ENCODE data around the gene MVB12B.

The MVB12B gene

DNA sequence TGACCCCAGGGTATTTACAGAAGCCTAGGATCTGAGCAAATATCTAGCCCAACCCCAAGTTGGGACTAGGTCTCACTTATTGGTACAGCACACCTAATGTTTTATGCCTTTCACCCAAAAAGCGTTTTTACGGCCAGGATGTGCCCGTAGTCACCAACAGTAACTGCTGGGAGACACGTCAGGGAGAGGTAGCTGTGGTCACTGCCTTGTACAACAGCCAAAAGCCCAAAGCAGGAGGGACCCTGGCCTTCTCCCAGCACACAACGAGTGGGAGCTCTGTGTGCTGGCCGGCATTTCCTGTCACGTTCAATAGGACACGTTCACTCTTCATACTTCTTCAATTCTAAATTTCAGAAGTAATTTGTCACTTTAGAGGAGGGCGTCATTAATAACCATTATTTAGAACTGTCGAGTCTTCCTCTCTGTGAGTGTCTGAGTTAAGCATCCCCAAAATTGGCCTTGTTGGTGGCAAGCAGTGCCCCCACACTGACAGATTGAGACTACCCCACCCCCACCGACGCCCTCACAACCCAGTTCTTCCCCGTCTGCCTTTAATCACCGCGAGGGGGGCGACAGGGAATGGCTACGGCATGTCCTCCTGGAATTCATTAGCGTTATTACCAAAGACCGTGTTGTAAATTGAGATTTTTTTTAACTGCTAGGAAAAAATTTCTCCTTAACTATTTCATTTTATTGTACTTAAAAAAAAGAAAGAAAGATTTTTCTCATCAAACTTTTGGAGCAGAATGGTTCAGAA lies 80.7 kb downstream of the MVB12B start:
- DNase-seq (ENCODE audit: low read depth in 2 of 2), result no peak

DNA sequence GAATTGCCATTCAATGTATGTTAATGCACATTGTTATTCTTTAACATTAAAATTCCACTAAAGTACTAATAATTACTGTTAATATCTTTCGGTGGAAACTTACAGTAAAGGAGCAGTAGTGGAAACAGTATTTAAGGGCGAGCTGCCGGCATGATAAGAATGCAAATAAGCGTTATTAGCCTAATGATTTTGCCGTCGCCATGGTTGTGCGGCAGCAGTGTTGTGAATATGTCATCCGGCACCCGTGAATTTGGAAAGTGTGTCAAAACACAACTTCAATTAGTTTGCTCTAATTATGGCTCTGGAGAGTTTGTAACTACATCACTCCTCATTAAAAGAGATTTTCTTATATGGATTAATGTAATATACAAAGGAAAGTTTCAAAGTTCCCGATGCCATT lies 81.4 kb downstream of the MVB12B start:
- DNase-seq (ENCODE audit: low read depth in 2 of 2), result no peak

- DNase-seq (ENCODE audit: low read depth in 2 of 2), result no peak
These were observed 83.6 kb downstream of the MVB12B start for GRCh38 chr9:126410229-126410628.

GRCh38 chr9:126411225-126411947 lies 84.8 kb downstream of the MVB12B start:
- no peak for DNase-seq (ENCODE audit: low read depth in 2 of 2)

- DNase-seq (ENCODE audit: low read depth in 2 of 2), result no peak
These were observed 85.3 kb downstream of the MVB12B start for GRCh38 chr9:126411948-126412284.

DNA sequence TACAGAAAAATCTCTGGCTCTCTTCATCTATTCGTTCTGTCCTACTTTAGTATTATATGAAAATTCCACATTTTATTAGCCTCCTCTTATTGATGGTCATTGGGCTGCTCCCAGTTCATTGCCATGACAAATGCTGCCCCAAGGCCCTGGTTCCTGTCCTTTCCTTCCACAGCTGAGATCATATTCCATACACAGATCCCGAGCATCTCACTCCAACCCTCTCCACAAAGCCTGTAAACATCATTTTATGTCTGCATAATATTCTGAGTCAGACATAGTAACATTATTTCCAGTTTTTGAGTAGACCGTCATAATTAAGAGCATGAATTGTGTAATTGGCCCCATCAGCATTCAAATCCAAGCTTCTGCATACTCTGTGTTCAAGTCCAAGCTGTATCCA lies 86.3 kb downstream of the MVB12B start:
- DNase-seq (ENCODE audit: low read depth in 2 of 2), result no peak

- DNase-seq (ENCODE audit: low read depth in 2 of 2), result no peak
These were observed 86.9 kb downstream of the MVB12B start for GRCh38 chr9:126413391-126414068.

- DNase-seq (ENCODE audit: low read depth in 2 of 2), result no peak
These were observed 89.2 kb downstream of the MVB12B start for GRCh38 chr9:126415741-126416370.

- no peak for DNase-seq (ENCODE audit: low read depth in 2 of 2)
These were observed 90.4 kb downstream of the MVB12B start for GRCh38 chr9:126417043-126417442.

DNA sequence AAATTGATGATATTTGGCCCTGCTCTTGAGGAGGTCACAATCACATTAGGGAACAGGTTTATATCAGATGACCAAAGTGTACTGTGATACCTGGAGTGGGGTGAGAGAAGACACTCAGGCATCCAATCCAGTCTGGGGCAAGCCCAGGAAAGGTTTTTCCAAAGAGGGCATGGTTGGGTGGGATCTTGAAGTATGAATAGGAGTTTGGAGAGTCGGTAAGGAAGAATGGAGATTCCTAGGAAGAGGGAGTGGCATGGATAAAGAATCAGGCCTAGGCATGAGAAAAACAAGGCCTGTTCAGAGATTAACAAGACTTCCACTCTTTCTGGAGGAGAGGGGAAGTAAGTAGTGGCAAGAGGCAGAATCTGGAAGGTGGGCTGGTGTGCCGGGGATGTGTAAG lies 91.1 kb downstream of the MVB12B start:
- no peak for DNase-seq (ENCODE audit: low read depth in 2 of 2)

DNA sequence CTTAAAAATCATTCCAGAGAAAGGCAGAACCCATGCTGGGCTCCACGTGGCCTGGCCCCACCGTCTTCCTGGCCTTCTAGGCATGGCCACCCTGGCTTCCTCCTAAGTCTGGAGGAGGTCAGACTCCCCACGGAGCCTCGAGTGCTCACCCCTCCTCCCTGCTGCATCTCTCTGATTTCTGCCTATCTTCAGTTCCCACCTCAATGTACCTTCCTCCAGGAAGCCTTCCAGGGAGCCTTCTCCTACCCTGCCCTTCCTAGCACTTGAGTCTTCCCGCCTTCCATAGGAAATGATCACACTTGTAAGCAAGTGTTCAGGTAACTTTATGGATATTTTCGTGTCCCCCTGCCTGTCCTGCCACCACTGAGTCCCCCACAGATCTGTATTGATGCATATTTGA lies 92.0 kb downstream of the MVB12B start:
- DNase-seq (ENCODE audit: low read depth in 2 of 2), result no peak

- DNase-seq (ENCODE audit: low read depth in 2 of 2), result no peak
These were observed 92.8 kb downstream of the MVB12B start for GRCh38 chr9:126419475-126419874.

DNA sequence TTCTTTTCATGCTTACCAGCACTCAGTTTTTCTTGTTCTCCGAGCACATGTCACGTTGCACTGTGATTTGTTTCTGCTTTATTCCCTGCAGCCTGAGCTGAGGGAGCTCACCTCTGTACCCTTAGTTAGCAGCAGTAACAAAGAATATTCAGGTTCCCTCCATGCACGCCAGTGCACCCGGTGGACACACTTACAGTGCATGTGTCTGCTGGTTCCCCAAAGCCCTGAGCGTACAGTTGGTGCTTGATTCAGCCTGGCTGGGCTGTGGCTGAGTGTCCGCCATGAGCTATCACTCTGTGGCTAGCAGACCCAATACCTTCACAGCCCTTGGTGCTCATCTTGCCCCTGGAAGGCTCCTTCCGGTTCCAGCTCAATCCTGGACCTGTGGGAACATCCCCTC lies 93.5 kb downstream of the MVB12B start:
- DNase-seq (ENCODE audit: low read depth in 2 of 2), result no peak

DNA sequence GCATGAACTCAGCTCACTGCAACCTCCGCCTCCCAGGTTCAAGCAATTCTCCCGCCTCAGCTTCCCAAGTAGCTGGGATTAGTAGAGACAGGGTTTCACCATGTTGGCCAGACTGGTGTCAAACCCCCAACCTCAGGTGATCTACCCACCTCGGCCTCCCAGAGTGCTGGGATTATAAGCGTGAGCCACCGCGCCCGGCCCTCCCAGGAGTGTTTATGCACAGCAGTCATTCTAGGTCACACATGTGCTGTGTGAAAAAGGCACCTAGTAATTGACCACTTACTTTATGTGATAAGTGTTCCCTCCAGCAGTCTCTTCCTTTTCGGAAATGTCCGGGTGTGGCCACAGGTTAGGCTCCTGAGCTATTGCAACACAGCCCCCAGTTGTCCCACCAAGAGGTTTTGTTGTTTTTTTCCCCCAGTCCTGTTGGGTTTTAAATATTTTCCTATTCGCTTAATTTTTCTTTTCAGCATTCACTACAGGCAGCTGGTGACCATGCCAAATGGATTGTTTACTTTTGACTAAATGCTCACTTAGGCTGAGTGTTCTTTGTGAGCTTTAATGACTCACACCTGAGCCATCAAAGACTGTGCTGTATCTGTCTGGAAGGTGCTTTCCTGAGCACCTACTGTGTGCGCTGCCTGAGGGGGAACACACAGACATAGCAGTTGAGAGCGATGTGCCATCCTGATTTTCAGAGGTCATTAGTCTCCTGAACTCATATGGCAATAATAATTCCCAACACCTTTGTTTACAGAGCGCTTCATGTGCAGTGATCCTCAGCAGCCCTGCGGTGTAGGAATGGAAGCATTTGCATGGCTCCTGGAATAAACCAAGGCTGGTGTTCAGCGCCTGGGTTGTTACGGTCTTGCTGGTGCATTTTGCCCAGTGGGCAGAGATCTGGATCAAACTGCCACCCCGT lies 94.3 kb downstream of the MVB12B start:
- no peak for DNase-seq (ENCODE audit: low read depth in 2 of 2)

GRCh38 chr9:126421567-126422428 lies 95.2 kb downstream of the MVB12B start:
- no peak for DNase-seq (ENCODE audit: low read depth in 2 of 2)

DNA sequence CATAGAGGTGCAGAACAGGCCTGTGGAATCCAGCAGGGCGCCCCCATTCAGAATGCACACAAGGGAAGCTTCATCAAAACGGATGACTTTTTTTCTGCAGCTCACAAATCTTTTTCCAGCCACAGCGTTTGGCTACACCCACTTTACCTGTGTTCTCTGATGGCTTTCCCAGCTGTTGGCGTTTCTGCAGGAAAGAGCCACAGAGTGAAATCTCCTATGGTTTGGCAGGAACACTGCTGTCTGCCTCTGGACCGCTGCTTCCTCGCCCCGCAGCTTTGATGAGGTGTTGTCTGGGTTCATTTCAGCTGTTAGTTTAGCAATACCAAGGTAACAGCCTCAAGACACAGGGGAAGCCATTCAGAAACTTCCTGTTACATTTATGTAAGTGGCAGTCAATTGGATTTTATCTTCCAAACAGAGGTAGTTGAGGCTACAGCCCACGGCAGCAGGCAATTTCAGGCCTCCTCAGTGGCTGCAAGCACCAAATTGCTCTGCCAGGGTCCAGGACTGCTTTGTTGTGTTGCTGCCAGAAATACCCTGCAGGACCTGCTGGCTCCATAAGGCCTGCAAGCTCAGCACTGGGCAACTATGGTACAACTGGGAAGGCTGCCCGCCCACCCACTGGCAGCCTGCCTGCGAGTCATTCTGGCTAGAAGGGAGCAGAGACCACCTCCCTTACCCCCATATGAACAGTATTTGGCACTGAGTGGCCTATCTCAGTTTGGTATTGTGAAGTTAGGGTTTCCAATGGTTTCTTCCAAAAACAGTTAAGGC lies 96.7 kb downstream of the MVB12B start:
- DNase-seq (ENCODE audit: low read depth in 2 of 2), result no peak

DNA sequence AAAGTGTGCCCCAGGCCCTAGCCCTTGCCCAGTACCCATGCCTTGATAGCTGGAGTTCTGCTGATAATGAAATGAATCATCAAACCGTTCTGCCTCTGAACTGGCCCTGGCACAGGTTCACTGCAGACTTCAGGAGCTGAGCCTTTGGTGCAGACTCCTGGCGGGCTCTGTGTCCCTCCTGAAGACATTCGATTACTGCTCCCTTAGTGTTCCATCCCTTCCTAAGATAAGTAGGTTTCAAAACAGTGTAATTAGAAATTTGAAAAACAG lies 97.2 kb downstream of the MVB12B start:
- DNase-seq (ENCODE audit: low read depth in 2 of 2), result no peak

DNA sequence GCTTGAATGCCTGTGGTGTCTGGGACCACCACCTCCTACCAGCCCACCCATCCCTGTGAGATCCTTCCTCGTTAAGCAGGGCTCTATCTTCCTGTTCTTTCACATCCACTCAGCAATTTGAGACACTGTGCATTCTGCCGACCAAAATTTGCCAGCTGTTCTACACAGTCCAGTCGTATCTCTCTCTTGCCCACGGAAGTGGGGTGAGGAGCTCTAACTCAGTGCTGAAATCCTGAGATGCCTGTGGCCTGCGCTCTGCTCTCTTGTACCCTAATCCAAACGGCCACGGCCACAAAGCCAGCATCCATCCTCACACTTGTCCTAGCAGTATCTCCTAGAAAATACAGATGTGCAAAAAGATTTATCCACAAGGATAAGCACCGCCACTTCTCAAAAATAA lies 97.9 kb downstream of the MVB12B start:
- DNase-seq (ENCODE audit: low read depth in 2 of 2), result no peak

DNA sequence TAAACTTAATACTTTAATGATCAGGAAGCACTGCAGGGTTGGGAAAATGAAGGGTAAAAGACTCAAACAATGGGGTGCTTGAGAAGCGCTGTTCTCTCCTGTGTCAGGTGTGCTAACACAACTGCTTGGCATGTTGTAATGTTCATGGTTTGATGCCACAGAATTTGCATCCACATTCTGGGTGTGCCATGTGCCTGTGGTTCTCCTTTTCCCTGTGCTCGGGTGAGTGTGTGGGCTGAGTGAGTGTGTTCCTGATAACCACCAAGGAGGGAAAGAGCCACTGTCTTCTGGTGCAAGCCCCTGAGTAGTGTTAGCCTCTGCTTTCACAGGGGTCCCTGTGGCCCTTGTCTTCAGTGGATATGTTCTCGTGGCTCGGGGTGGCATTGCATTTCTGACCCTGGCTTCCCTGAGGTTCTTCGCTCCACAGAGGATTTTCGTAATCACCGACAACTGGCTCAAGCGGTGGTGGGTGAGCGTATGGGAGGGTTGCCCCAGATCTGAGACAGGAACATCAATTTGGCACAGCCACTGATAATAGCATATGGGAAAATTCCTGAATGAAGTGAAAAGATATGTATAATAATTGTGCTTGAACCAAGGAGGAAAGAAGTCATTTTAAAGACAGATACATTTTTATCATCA lies 102.0 kb downstream of the MVB12B start:
- no peak for DNase-seq (ENCODE audit: low read depth in 2 of 2)

Measured in stimulated activated CD8-positive, alpha-beta memory T cell treated with anti-CD3 and anti-CD28 coated beads, Interleukin-15, amount 100 ng/mL, for 48 hours (primary cell).